Ovary (tissue), 3 donors: ENCODE measurements around the gene SPTBN5.

Experiments
- POLR2A ChIP-seq: fragments of 450-650 bp; IDR thresholded peaks from one replicate; pipeline ENCODE4 v1.6.1; 2017; ENCODE audit warnings: antibody characterized with exemption, mild to moderate bottlenecking, moderate library complexity
- TF ChIP-seq, protein P1 (sequence below), 3 donors: fragments of 450-650 bp in 2 of 3; fragments of 200-600 bp in 1 of 3; IDR thresholded peaks; one replicate each; pipeline versions ENCODE4 v1.5.1 to v1.8.0; 2016 to 2022; ENCODE audit warnings: antibody characterized with exemption in 3 of 3, mild to moderate bottlenecking in 1 of 3
- donor health status: DM: no; HTN: no; CAD: no.

- TF ChIP-seq, protein P1, sequence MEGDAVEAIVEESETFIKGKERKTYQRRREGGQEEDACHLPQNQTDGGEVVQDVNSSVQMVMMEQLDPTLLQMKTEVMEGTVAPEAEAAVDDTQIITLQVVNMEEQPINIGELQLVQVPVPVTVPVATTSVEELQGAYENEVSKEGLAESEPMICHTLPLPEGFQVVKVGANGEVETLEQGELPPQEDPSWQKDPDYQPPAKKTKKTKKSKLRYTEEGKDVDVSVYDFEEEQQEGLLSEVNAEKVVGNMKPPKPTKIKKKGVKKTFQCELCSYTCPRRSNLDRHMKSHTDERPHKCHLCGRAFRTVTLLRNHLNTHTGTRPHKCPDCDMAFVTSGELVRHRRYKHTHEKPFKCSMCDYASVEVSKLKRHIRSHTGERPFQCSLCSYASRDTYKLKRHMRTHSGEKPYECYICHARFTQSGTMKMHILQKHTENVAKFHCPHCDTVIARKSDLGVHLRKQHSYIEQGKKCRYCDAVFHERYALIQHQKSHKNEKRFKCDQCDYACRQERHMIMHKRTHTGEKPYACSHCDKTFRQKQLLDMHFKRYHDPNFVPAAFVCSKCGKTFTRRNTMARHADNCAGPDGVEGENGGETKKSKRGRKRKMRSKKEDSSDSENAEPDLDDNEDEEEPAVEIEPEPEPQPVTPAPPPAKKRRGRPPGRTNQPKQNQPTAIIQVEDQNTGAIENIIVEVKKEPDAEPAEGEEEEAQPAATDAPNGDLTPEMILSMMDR (IDR thresholded peaks at IDR 0.05): no peak
- TF ChIP-seq POLR2A: no peak
Measured at GRCh38 chr15:41870689-41871081, 23.2 kb downstream of the SPTBN5 start.
